ENCODE measurements around the gene CFP. TPM values are rescaled to one million over a fixed set of nuclear protein-coding genes. Genes with fewer than 3 reads are reported as not detected.
"Not testable (repeated sequence)": the region's sequence is repeated elsewhere in the genome, so short reads cannot be mapped to it uniquely, and the experiment has no call there.

Gene CFP
- total RNA-seq, 2 donors from 2014 or later: 17.7 to 25.3 TPM

DNA sequence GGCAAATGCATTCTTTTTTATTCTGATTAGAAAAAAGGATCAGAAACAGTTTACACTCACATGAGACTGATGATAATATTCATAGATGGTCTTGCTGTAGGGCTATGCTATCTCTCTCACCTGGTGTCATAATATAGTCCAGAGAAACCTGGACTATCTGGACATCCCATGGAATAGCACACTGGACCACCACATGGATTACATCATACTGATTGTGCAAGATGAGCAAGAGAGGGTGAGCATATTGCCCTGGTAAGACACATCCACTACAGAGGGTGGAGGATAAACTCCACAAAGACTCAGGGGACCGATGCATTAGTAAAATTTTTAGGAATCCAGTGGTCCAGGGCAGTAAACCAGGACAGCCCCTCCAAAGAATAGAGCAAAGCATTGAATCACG is 18.2 kb downstream of the CFP start:
- no peak overlapping the region for H3K4me3 Mint-ChIP-seq
- H3K36me3 Mint-ChIP-seq (ENCODE audit: low read depth): no peaks in the 10 kb centered on the region
- ATAC-seq: no peak
- H3K4me1 Mint-ChIP-seq: no peaks in the 10 kb centered on the region
- H3K27ac Mint-ChIP-seq: no peak overlapping the region
- no peak for DNase-seq
- no peaks in the 10 kb centered on the region for H3K27me3 Mint-ChIP-seq
- no peaks in the 10 kb centered on the region for H3K9me3 ChIP-seq (ENCODE audit: control insufficient read depth, low read length, poor library complexity, severe bottlenecking)

GRCh38 chrX:47610511-47610910 is 19.2 kb downstream of the CFP start:
- Mint-ChIP-seq H3K4me3 (no peak overlapping the region), H3K27ac (no peak overlapping the region), H3K4me1 (no peaks in the 10 kb centered on the region), H3K36me3 (ENCODE audit: low read depth) (no peaks in the 10 kb centered on the region), H3K27me3 (no peaks in the 10 kb centered on the region)
- no peaks in the 10 kb centered on the region for H3K9me3 ChIP-seq (ENCODE audit: control insufficient read depth, low read length, poor library complexity, severe bottlenecking)
- DNase-seq: no peak
- no peak for ATAC-seq

DNA sequence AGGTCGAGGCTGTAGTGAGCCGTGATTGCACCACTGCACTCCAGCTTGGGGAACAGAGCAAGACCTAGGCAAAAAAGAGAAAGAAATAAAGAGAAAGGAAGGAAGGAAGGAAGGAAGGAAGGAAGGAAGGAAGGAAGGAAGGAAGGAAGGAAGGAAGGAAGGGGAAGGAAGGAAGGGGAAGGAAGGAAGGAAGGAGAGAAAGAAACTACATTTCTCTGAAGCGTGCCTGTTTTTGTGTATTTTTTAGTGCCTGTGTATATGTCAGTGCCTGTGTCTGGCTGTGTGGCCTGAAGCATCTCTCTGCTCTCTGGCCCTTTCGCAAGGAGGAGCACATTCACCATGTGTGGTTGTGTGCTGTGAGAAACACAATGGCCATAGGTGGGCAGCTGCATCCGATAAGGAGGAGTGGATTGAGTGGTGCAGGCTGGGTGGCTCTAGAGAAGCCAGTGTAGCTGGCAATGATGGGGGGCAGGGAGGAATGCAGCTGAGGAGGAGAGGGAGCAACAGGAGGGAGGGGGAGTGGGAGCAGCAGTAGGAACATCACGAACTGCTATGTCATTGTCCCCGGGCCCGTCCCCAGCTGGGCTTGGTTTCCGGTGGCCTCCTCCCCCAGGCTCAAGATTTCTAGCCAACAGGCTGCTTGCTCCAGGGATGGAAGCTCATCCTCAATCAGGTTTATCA is 21.5 kb downstream of the CFP start:
- no peaks in the 10 kb centered on the region for H3K27me3 Mint-ChIP-seq
- DNase-seq: no peak
- no peak for ATAC-seq
- H3K4me1 Mint-ChIP-seq: no peaks in the 10 kb centered on the region
- H3K36me3 Mint-ChIP-seq (ENCODE audit: low read depth): no peaks in the 10 kb centered on the region
- no peak overlapping the region for H3K4me3 Mint-ChIP-seq
- H3K27ac Mint-ChIP-seq: no peak overlapping the region
- H3K9me3 ChIP-seq (ENCODE audit: control insufficient read depth, low read length, poor library complexity, severe bottlenecking): no peaks in the 10 kb centered on the region

DNA sequence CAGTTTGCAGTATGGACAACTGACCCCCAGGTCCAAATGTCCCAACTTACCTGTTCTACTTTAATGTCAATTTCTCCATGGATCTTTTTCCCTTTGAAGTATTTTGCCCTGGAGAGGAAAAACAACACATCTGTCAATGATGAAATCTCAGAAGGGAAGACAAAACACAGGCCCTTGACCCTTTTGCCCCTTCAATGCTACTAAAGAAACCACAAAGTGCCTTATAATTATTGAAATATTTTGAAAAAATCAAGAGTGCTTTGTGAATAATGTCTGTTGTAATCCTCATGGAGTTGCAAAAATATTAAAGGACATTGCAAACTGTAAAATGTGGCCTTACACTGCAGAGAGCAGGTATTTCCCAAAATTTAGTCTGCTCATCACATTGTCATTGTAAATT is 22.6 kb downstream of the CFP start:
- DNase-seq (no peak), ATAC-seq (no peak)
- no peaks in the 10 kb centered on the region for H3K4me1 Mint-ChIP-seq
- H3K27ac Mint-ChIP-seq: no peak overlapping the region
- no peak overlapping the region for H3K4me3 Mint-ChIP-seq
- H3K27me3 Mint-ChIP-seq: no peaks in the 10 kb centered on the region
- H3K36me3 Mint-ChIP-seq (ENCODE audit: low read depth): no peaks in the 10 kb centered on the region
- H3K9me3 ChIP-seq (ENCODE audit: control insufficient read depth, low read length, poor library complexity, severe bottlenecking): no peaks in the 10 kb centered on the region

DNA sequence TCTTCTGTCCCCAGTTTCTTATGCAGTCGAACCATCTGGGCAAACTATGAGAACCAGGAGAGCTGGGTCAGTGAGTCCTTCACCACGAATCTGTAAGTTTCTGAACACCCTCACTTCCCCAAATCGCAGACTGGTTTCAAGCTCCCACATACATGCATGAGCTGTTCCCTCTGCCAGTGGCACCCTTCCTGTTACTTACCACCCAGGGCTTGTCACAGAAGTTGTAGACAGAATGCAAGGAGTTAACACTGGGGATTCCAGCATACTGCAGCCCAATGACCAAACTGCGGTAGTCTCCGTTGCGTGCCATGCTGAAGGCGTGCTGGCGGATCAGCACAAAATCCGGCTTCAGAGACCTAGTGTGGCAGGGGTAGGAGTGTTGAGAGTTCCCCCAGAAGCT is 24.7 kb downstream of the CFP start:
- H3K4me1 Mint-ChIP-seq: no peaks in the 10 kb centered on the region
- no peak overlapping the region for H3K4me3 Mint-ChIP-seq
- H3K27ac Mint-ChIP-seq: no peak overlapping the region
- no peaks in the 10 kb centered on the region for H3K27me3 Mint-ChIP-seq
- DNase-seq (no peak), ATAC-seq (no peak)
- no peaks in the 10 kb centered on the region for H3K36me3 Mint-ChIP-seq (ENCODE audit: low read depth)
- H3K9me3 ChIP-seq (ENCODE audit: control insufficient read depth, low read length, poor library complexity, severe bottlenecking): no peaks in the 10 kb centered on the region

DNA sequence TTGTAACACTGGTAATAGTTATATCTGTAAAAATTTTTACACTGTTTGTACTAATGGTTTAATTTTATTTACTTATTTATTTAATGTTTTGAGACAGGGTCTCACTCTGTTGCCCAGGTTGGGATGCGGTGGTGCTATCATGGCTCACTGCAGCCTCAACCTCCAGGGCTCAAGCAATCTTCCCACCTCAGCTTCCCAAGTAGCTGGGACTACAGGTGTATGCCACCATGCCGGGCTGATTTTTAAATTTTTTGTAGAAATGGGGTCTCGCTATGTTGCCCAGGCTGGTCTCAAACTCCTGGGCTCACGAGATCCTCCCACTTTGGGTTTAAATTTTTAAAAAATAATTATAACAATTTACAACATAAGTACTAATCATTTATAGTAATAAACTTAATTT is 26.6 kb downstream of the CFP start:
- DNase-seq; H3K27ac Mint-ChIP-seq; H3K36me3 Mint-ChIP-seq (ENCODE audit: low read depth); H3K27me3 Mint-ChIP-seq; H3K4me1 Mint-ChIP-seq; ATAC-seq; H3K4me3 Mint-ChIP-seq; H3K9me3 ChIP-seq (ENCODE audit: control insufficient read depth, low read length, poor library complexity, severe bottlenecking): not testable (repeated sequence)

- H3K4me1 Mint-ChIP-seq: peaks cover 5% of the 10 kb centered on the region
- no peaks in the 10 kb centered on the region for H3K27me3 Mint-ChIP-seq
- ATAC-seq (no peak), DNase-seq (no peak)
- H3K4me3 Mint-ChIP-seq: no peak overlapping the region
- H3K9me3 ChIP-seq (ENCODE audit: control insufficient read depth, low read length, poor library complexity, severe bottlenecking): peaks cover 7% of the 10 kb centered on the region
- H3K27ac Mint-ChIP-seq: no peak overlapping the region
- peaks cover 2% of the 10 kb centered on the region for H3K36me3 Mint-ChIP-seq (ENCODE audit: low read depth)
Measured at GRCh38 chrX:47597222-47597621, 32.5 kb downstream of the CFP start.

DNA sequence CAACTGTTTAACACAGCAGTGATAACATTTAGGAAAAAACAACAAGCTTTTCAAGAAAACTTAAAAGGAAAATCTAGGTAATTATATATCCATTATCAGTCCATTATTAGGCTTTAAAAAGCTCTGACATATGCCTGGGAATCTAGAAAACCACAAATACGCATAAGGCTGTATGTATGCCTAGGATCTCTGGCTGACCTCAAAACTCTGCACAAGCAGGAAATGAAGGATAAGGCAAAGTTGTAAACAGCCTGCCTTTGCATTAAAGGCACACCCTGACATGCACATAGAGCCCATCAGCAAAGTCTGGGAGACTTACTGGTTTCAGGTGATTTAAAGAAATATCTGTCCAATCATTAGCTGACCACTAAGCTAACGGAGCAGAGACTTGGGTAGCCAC is 33.5 kb downstream of the CFP start:
- peaks cover 7% of the 10 kb centered on the region for H3K9me3 ChIP-seq (ENCODE audit: control insufficient read depth, low read length, poor library complexity, severe bottlenecking)
- peaks cover 5% of the 10 kb centered on the region for H3K4me1 Mint-ChIP-seq
- H3K27ac Mint-ChIP-seq: peak overlapping the region; percentile 19
- H3K27me3 Mint-ChIP-seq: no peaks in the 10 kb centered on the region
- no peak for DNase-seq
- H3K36me3 Mint-ChIP-seq (ENCODE audit: low read depth): peaks cover 2% of the 10 kb centered on the region
- H3K4me3 Mint-ChIP-seq: peak overlapping the region; percentile 13
- no peak for ATAC-seq

DNA sequence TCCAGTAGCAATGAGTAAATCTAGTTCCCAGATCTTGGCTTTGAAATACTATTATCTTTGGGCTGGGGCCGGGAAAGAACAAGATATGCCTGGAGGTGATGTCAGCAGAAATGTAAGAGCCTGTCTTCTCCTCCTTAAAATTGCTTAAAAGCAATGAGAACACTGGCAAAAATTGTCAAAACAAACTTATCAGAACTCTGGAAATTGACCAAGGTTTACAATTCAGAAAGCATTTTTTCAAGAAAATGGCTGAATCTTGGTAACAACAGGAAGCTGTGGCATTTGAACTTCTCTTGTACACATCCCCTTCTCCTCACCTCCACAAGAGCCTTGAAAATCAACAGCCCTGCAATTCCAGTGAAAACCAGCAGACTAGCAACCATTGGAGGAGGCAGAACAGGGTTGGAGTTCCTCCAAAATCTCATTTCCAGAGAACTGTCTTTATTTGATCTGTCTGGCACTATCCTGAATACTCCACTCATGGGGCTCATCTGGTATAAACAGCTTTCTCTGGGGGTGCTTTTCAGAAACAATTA is 33.9 kb downstream of the CFP start:
- Mint-ChIP-seq H3K36me3 (ENCODE audit: low read depth) (peaks cover 2% of the 10 kb centered on the region), H3K27ac (peak overlapping the region; percentile 19), H3K27me3 (no peaks in the 10 kb centered on the region), H3K4me1 (peaks cover 5% of the 10 kb centered on the region), H3K4me3 (peak overlapping the region; percentile 13)
- peaks cover 7% of the 10 kb centered on the region for H3K9me3 ChIP-seq (ENCODE audit: control insufficient read depth, low read length, poor library complexity, severe bottlenecking)
- DNase-seq (no peak), ATAC-seq (no peak)

DNA sequence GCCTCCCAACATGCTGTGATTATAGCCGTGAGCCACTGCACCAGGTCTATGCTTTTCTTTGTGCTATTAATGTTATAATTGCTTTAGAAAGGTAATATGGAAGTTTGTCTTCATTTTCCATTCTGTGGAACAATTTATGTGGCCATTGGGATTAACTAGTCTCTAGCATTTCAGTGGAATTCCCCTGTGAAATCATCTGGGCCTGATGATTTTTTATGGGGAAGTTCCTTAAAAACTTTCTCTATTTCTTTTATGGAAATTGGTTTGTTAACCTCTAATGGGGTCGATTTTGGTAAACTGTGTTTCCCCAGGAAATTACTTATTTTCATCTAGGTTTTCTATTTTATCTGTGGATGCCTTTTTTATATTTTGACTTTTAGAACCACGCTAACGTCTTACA is 36.2 kb downstream of the CFP start:
- Mint-ChIP-seq H3K36me3 (ENCODE audit: low read depth) (peaks cover 2% of the 10 kb centered on the region), H3K4me3 (no peak overlapping the region), H3K27me3 (no peaks in the 10 kb centered on the region), H3K4me1 (peaks cover 5% of the 10 kb centered on the region), H3K27ac (no peak overlapping the region)
- DNase-seq (no peak), ATAC-seq (no peak)
- peaks cover 7% of the 10 kb centered on the region for H3K9me3 ChIP-seq (ENCODE audit: control insufficient read depth, low read length, poor library complexity, severe bottlenecking)

DNA sequence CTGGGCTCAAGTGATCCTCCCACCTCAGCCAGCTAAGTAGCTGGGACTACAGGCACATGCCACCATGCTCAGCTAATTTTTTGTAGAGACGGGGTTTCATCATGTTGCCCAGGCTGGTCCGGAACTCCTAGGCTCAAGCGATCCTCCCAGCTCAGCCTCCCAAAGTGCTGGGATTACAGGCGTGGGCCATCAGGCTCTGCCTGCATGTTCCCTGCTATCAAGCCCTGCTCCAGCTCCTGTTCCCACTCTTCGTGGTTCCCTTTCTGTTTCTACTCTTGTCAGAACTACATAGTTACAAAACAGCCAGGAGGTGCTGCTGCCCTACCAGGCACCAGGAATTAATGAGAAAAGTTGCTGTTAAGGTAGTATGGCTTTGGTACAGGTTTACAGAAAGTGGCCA is 38.7 kb downstream of the CFP start:
- H3K4me1 Mint-ChIP-seq: peaks cover 2% of the 10 kb centered on the region

GRCh38 chrX:47587906-47588735 is 41.6 kb downstream of the CFP start:
- Mint-ChIP-seq H3K4me1 (peaks cover 9% of the 10 kb centered on the region), H3K4me3 (no peak overlapping the region), H3K27me3 (no peaks in the 10 kb centered on the region), H3K27ac (no peak overlapping the region), H3K36me3 (ENCODE audit: low read depth) (peaks cover 5% of the 10 kb centered on the region)
- ATAC-seq (no peak), DNase-seq (no peak)
- H3K9me3 ChIP-seq (ENCODE audit: control insufficient read depth, low read length, poor library complexity, severe bottlenecking): no peaks in the 10 kb centered on the region

More for the DNA sequence above, 38.7 kb downstream of the CFP start:
- H3K27me3 Mint-ChIP-seq: no peaks in the 10 kb centered on the region
- no peak for DNase-seq
- no peak overlapping the region for H3K27ac Mint-ChIP-seq
- no peaks in the 10 kb centered on the region for H3K36me3 Mint-ChIP-seq (ENCODE audit: low read depth)
- H3K9me3 ChIP-seq (ENCODE audit: control insufficient read depth, low read length, poor library complexity, severe bottlenecking): peaks cover 1% of the 10 kb centered on the region
- no peak for ATAC-seq
- no peak overlapping the region for H3K4me3 Mint-ChIP-seq

GRCh38 chrX:47587091-47587891 is 42.4 kb downstream of the CFP start:
- ATAC-seq: no peak
- peaks cover 9% of the 10 kb centered on the region for H3K4me1 Mint-ChIP-seq
- H3K27me3 Mint-ChIP-seq: no peaks in the 10 kb centered on the region
- no peak overlapping the region for H3K4me3 Mint-ChIP-seq
- no peak for DNase-seq
- H3K9me3 ChIP-seq (ENCODE audit: control insufficient read depth, low read length, poor library complexity, severe bottlenecking): no peaks in the 10 kb centered on the region
- peaks cover 5% of the 10 kb centered on the region for H3K36me3 Mint-ChIP-seq (ENCODE audit: low read depth)
- no peak overlapping the region for H3K27ac Mint-ChIP-seq
